HG03378 (cell line): ENCODE data around the gene C6orf132.

Experiments used
- ATAC-seq: cut with Tn5 transposase; IDR thresholded peaks from one replicate; pipeline ENCODE4 v1.9.1; 2021; ENCODE audit warnings: mild to moderate bottlenecking, moderate library complexity; ENCODE audit not compliant: unreplicated experiment

Gene C6orf132

GRCh38 chr6:42086046-42087035, 56.1 kb downstream of the C6orf132 start:
- ATAC-seq: no peak

DNA sequence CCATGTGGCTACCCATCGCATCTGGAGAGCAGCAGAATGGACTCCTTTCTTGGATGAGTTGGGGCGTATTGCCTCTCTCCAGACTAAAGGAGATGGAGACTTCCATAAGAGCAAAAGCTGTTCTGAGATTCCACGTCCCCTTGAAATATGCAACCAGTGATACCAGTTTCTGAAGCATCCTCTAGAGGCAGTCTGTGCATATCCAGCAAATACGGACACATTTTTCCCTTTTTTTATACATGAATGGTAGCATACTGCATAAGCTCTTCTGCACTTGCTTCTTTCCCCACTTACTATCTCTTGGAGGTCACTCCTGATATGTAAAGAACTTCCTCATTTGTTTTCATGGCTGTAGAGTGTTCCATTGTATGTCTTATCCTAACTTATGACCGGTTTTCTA, 57.5 kb downstream of the C6orf132 start:
- ATAC-seq: no peak

DNA sequence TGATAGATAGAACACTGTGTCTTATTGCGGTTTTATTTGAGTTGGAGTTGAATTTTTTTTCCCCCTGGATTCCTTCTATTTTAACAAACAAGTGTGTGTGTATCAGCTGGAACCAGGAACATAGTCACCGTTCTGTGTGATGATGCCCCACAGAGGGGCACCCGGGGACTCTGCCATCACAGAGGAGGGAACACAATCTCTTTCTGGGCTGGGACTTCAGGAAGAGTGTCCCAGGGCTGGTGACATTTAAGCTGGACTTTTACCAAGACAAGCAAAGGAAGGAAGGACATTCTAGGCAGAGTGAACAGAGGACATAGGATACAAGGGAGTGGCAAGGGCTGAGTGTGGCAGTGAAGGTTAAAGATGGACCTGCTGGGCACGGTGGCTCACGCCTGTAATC, 58.9 kb downstream of the C6orf132 start:
- no peak for ATAC-seq

DNA sequence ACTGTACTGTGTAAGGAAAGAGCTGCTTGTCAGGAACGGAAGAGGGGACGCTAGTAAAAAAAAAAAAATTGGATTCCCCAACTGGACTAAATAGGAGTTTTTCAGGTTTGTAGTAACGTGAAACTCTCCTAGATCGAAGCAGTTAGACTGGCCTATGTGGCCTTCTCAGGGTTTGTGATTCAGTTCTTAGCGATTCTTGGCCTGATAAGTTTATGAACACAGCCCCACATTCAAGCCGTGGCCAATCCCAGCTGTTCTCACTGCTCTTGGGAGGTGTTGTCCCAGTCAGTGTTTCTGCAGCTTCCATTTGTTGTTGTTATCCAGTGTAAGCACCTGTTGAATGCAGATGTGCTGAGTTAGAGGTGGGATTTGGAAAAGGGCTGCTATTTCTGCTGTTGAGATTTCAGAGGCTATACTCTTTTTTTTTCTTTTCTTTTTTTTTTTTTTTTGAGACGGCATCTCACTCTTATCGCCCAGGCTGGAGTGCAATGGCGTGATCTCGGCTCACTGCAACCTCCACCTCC, 62.4 kb downstream of the C6orf132 start:
- no peak for ATAC-seq

DNA sequence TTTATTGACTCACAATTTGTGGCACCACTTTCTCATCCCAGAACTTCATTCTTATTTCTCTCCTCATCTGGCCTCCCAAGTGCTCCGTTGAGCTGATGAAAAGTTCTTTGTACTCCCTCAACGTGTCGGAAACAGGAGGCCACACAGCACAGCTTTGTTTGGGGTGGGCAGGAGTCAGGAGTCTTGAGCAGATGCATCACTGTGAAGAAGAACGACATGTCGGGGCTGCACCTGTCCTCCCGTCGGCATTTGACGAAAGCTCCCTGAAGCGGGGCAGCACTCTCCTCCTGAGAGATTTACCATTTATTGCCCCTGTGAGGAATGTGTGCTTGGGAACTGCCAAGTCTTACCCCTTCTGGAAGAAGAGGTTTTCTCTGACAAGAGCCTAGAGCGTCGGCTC, 64.0 kb downstream of the C6orf132 start:
- no peak for ATAC-seq

DNA sequence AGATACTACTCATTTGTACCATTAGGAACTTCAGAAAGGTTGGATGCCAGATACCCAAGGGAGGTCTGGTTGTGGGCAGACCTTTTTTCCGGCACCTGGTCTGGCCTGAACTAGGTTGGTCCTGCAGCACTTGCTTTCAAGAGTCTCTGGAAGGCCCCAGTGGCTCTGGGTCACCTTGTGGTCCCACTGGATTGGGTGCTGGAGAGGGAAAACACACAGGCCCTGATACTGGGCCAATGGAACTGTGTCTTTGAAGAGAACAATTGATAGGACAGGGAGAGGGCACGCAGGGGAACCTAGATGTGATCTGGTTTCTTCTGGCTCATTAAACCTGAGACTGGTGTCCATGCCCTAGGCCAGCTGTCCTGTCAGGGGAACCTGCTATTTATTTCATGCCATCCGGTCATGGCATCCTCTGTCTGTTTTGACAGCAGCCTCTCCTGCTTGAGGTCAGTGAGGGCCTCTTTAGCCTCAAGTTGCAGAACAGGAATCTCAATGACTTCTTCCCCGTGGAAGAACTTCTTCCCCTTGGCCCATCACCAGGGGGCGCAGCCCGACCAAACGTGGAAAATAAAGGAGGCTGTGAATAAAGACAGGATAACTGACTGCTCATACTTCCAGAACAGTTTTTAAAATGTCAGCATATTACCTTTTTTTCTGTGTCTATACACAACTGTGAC, 67.1 kb downstream of the C6orf132 start:
- no peak for ATAC-seq

GRCh38 chr6:42073287-42073686, 69.1 kb downstream of the C6orf132 start:
- ATAC-seq: no peak

GRCh38 chr6:42071881-42072583, 70.4 kb downstream of the C6orf132 start:
- no peak for ATAC-seq

- no peak for ATAC-seq
Observed at GRCh38 chr6:42068872-42069522, 73.4 kb downstream of the C6orf132 start.

- ATAC-seq: no peak
Observed at GRCh38 chr6:42068173-42068572, 74.2 kb downstream of the C6orf132 start.

GRCh38 chr6:42066156-42066675, 76.2 kb downstream of the C6orf132 start:
- ATAC-seq: no peak

DNA sequence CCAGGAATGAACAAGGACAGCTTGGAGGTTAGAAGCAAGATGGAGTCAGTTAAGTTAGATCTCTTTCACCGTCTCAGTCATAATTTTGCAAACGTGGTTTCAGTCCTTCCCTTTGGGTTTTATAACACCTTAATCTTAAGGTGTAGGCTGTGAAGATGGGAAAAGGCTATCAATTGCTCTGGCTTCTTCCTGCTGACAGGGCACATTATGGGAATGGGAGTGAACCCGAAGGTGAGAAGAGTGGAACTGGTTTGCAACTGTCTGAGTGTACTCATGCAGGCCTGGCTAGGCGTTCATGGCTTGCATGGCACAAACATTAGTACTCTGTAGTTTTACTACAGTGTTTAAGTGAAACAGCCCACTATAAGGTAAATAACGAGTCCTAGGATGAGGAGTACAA, 82.7 kb downstream of the C6orf132 start:
- no peak for ATAC-seq

GRCh38 chr6:42053601-42054000, 88.8 kb downstream of the C6orf132 start:
- ATAC-seq: no peak

DNA sequence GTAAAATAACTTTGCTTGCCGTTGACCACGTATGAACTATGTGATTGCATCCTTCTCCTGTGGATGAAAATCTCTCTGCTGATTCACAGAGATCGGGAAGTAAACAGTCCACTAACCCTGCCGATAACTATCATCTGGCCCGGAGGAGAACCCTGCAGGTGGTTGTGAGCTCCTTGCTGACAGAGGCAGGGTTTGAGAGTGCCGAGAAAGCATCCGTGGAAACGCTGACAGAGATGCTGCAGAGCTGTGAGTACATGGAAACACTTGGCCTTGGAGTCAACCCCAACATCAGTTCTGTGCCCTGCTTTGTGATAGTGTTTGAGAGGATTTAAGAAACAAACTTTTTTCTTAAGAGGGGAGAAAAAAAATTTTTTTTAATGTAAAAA, 91.2 kb downstream of the C6orf132 start:
- ATAC-seq: no peak
